A549 (cell line): ENCODE data around the gene RAB3C. TPM values are rescaled to one million over a fixed set of nuclear protein-coding genes. Genes with fewer than 3 reads are reported as not detected.
A peak's percentile ranks its signal among the peaks of the same experiment; 100 is the strongest.

Experiments
- ATAC-seq, 2 experiments: fragments of 200-7000 bp in 1 of 2; fragments of >200 bp in 1 of 2; cut with Nextera tagmentation in 1 of 2; cut with Tn5 transposase in 1 of 2; 3 replicates each; pipeline versions ENCODE4 v1.8.0 to v1.9.1; 2018 to 2020; ENCODE audit warnings: mild to moderate bottlenecking in 1 of 2, moderate library complexity in 1 of 2
- CTCF ChIA-PET: fragments of 300-600 bp; sonication (Branson Sonifier 250); formaldehyde crosslinking; extraction: SDS; loops from one replicate; lab custom pipeline; 2021; ENCODE audit warnings: antibody characterized with exemption, inconsistent platforms; lab: Yijun Ruan, JAX
- POLR2A ChIA-PET: fragments of 350-600 bp; formaldehyde crosslinking; extraction: SDS; loops from one replicate; lab custom pipeline; 2021; ENCODE audit warnings: antibody characterized with exemption, inconsistent platforms; lab: Yijun Ruan, JAX
- DNase-seq, 2 experiments: peaks; one replicate each; pipeline versions ENCODE4 v3.0.0 to v3.0.0-alpha.2; 2011 to 2016; ENCODE audit warnings: low read depth in 1 of 2, low spot score in 1 of 2
- FAIRE-seq: peaks from 2 replicates; lab custom pipeline; 2011; peaks lifted over from hg19 to GRCh38; lab: Jason Lieb, UNC
- H3K27ac ChIP-seq, 2 experiments: fragments of >200 bp; sonication (Bioruptor Twin); formaldehyde crosslinking; 3 replicates each; pipeline ENCODE4 v1.5.1; 2016 to 2017
- H3K4me1 ChIP-seq: fragments of >200 bp; sonication (Bioruptor Twin); formaldehyde crosslinking; 3 replicates; pipeline ENCODE4 v1.6.1; 2016
- H3K4me2 ChIP-seq: fragments of >200 bp; sonication (Bioruptor Twin); formaldehyde crosslinking; 3 replicates; pipeline ENCODE4 v1.6.1; 2016
- H3K4me3 ChIP-seq: fragments of >200 bp; sonication (Bioruptor Twin); formaldehyde crosslinking; 3 replicates; pipeline ENCODE4 v1.5.1; 2016
- H3K9me3 ChIP-seq: fragments of >200 bp; sonication (Bioruptor Twin); formaldehyde crosslinking; 3 replicates; pipeline ENCODE4 v1.6.1; 2016
- ATOH8 ChIP-seq: fragments of 250-450 bp; sonication (Bioruptor Pico); IDR thresholded peaks from 2 replicates; pipeline ENCODE4 v1.5.0; 2020; ENCODE audit warnings: low read depth, mild to moderate bottlenecking, moderate library complexity
- BCL3 ChIP-seq: fragments of >200 bp; sonication (Bioruptor Twin); formaldehyde crosslinking; IDR thresholded peaks from 3 replicates; pipeline ENCODE4 v1.6.1; 2016
- CTCF ChIP-seq: fragments of >200 bp; sonication (Bioruptor Twin); formaldehyde crosslinking; IDR thresholded peaks from 3 replicates; pipeline ENCODE4 v1.5.1; 2016
- ELK1 ChIP-seq: fragments of 150-350 bp; IDR thresholded peaks from 2 replicates; pipeline ENCODE4 v1.6.1; 2014; ENCODE audit warnings: low read depth, mild to moderate bottlenecking, low read length
- FOSB ChIP-seq: fragments of 250-450 bp; sonication (Bioruptor Pico); IDR thresholded peaks from 2 replicates; pipeline ENCODE4 v1.5.0; 2020; ENCODE audit warnings: mild to moderate bottlenecking, moderate library complexity
- HMGXB4 ChIP-seq: fragments of 250-450 bp; sonication (Bioruptor Pico); IDR thresholded peaks from 2 replicates; pipeline ENCODE4 v1.5.0; 2021; ENCODE audit warnings: mild to moderate bottlenecking, moderate library complexity, borderline replicate concordance
- JUNB ChIP-seq: fragments of >200 bp; sonication (Bioruptor Twin); formaldehyde crosslinking; IDR thresholded peaks from 2 replicates; pipeline ENCODE4 v1.6.1; 2016
- KDM1A ChIP-seq: fragments of 200-600 bp; sonication (generic); IDR thresholded peaks from 2 replicates; pipeline ENCODE4 v1.6.1; 2016; ENCODE audit warnings: low read depth, mild to moderate bottlenecking
- MAFK ChIP-seq: fragments of 450-650 bp; IDR thresholded peaks from 2 replicates; pipeline ENCODE4 v1.6.1; 2014; ENCODE audit not compliant: partially characterized antibody
- NFE2L2 ChIP-seq: fragments of 150-350 bp; conservative IDR thresholded peaks from 2 replicates; pipeline ENCODE4 v1.6.1; 2014; ENCODE audit warnings: low read length
- PBX3 ChIP-seq: IDR thresholded peaks from 2 replicates; pipeline ENCODE4 v1.6.1; 2012
- RFX5 ChIP-seq: fragments of 450-650 bp; IDR thresholded peaks from 2 replicates; pipeline ENCODE4 v1.7.1; 2014; ENCODE audit warnings: antibody characterized with exemption, mild to moderate bottlenecking, moderate library complexity
- RNF2 ChIP-seq: fragments of 200-600 bp; sonication (generic); IDR thresholded peaks from 2 replicates; pipeline ENCODE4 v1.6.1; 2016; ENCODE audit warnings: low read depth, mild to moderate bottlenecking, antibody characterized with exemption, moderate library complexity, borderline replicate concordance
- SMC3 ChIP-seq: fragments of >200 bp; sonication (Bioruptor Twin); formaldehyde crosslinking; IDR thresholded peaks from 3 replicates; pipeline ENCODE4 v1.6.1; 2018; ENCODE audit warnings: inconsistent platforms
- TFCP2L1 ChIP-seq: fragments of 250-450 bp; sonication (Bioruptor Pico); IDR thresholded peaks from 2 replicates; pipeline ENCODE4 v1.5.0; 2021; ENCODE audit warnings: mild to moderate bottlenecking
- ZC3H11A ChIP-seq: fragments of 450-650 bp; IDR thresholded peaks from 2 replicates; pipeline ENCODE4 v1.6.1; 2014; ENCODE audit warnings: antibody characterized with exemption, mild to moderate bottlenecking
- WGBS: methylation state at CpG from one replicate; pipeline ENCODE4 v1.1.6; 2017; ENCODE audit errors: missing lambda C conversion rate; 5-methylcytosine and 5-hydroxymethylcytosine counted together
- polyA plus RNA-seq, 4 experiments: library from polyadenylated mRNA; depleted of rRNA in 3 of 4; stranded (reverse); fragments of >200 nt; fragmentation: RNase III in 1 of 4; extraction: RNeasy Plus Mini Kit Qiagen cat#74134 plus additional on column Dnase treatment in 1 of 4; gene quantifications; 2 replicates in 3 of 4; 3 replicates in 1 of 4; pipeline ENCODE4 v1.2.3, GENCODE V29; 2011 to 2017
- TF ChIP-seq, protein P1 (sequence below): IDR thresholded peaks from 2 replicates; pipeline ENCODE4 v1.6.1; 2012; ENCODE audit warnings: low read depth, borderline replicate concordance
- TF ChIP-seq, protein P2 (sequence below): fragments of 200-600 bp; sonication (generic); IDR thresholded peaks from 2 replicates; pipeline ENCODE4 v1.6.1; 2016; ENCODE audit warnings: antibody characterized with exemption, mild to moderate bottlenecking, moderate library complexity
- TF ChIP-seq, protein P3 (sequence below): IDR thresholded peaks from 2 replicates; pipeline ENCODE4 v1.6.1; 2012

Gene RAB3C
- polyA plus RNA-seq, 2 of the 4 experiments (the other 2 are of a cell fraction): not detected

DNA sequence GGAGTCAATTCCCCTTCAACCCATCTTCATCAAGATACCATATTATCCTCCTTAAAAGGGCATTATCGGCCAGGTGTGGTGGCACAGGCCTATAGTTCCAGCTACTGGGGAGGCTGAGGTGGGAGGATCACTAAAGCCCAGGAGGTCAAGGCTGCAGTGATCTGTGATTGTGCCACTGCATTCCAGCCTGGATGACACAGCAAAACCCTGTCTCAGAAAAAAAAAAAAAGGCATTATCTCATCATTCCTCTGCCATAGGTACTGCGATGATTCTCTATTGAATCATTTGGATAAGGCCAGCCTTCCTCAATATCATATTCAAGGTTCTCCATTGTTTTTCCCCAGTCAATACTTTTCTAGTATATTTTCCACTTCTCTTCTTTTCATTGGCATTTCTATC, 39.2 kb upstream of the RAB3C start:
- POLR2A ChIA-PET: no interaction called here

DNA sequence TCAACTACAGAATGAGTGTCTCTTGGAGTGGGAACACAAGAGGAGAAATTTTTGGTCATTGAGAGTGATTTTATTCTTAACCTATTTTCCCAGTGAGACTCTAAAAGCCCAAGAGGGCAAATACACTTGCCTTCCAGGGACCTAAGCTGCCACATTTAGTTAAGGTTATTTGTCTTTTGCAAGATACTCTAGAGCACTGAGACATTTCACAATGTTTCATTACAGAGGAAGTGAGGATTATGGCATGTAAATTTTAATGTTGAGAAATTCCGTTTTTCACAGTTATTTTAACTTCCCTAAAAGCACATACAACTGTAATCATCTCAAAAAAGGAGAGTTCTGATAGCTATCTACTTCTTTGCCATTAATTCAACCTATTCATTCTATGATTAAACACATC, 38.7 kb upstream of the RAB3C start:
- Histone ChIP-seq H3K9me3 (no peaks in the 10 kb centered on the region), H3K27ac (no peak overlapping the region), H3K4me2 (no peak overlapping the region), H3K4me1 (peaks cover 12% of the 10 kb centered on the region; the same call in 1 of the 3 replicates), H3K4me3 (no peak overlapping the region)
- FAIRE-seq (no peak), DNase-seq (no peak), ATAC-seq (no peak)
- WGBS: 20% methylated on average over 1 of the region's 1 CpG
- TF ChIP-seq RNF2: no peak
- TF ChIP-seq ELK1: no peak
- TF ChIP-seq JUNB: no peak
- no peak for TF ChIP-seq CTCF
- TF ChIP-seq ZC3H11A: no peak
- no peak for TF ChIP-seq ATOH8 (CRISPR knock-in tag)
- TF ChIP-seq SMC3: no peak
- TF ChIP-seq RFX5: no peak
- no peak for TF ChIP-seq BCL3
- TF ChIP-seq, protein P1, sequence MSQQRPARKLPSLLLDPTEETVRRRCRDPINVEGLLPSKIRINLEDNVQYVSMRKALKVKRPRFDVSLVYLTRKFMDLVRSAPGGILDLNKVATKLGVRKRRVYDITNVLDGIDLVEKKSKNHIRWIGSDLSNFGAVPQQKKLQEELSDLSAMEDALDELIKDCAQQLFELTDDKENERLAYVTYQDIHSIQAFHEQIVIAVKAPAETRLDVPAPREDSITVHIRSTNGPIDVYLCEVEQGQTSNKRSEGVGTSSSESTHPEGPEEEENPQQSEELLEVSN: no peak
- no peak for TF ChIP-seq FOSB (CRISPR knock-in tag)
- no peak for TF ChIP-seq KDM1A
- ChIA-PET CTCF (interaction anchor here (0.7 kb wide), 1 partner anchor 140 kb away, joined by 3 read pairs; no protein-coding TSS in a partner anchor), POLR2A (no interaction called here)

More for the DNA sequence above, 39.2 kb upstream of the RAB3C start:
- no peaks in the 10 kb centered on the region for H3K9me3 ChIP-seq
- no peak overlapping the region for H3K4me2 ChIP-seq
- CTCF ChIA-PET: no interaction called here
- H3K27ac ChIP-seq: no peak overlapping the region
- 61% methylated on average over 2 of the region's 2 CpGs for WGBS
- H3K4me1 ChIP-seq: peaks cover 12% of the 10 kb centered on the region; the same call in 1 of the 3 replicates
- no peak; a peak in 1 of 6 replicates for ATAC-seq
- no peak for TF ChIP-seq TFCP2L1 (CRISPR knock-in tag)
- no peak for TF ChIP-seq PBX3
- peak; percentile 69 for TF ChIP-seq MAFK
- TF ChIP-seq NFE2L2: peak; percentile 45; the same call in 1 of the 2 replicates
- peak in 1 of 2 experiments; percentile 20 for DNase-seq
- no peak for FAIRE-seq
- no peak overlapping the region for H3K4me3 ChIP-seq

GRCh38 chr5:58544926-58545325, 37.9 kb upstream of the RAB3C start:
- H3K27ac ChIP-seq: no peak overlapping the region
- no peak overlapping the region for H3K4me3 ChIP-seq
- H3K4me1 ChIP-seq: peaks cover 12% of the 10 kb centered on the region; the same call in 1 of the 3 replicates
- ChIA-PET CTCF (no interaction called here), POLR2A (no interaction called here)
- DNase-seq (no peak), ATAC-seq (no peak), FAIRE-seq (no peak)
- no peak overlapping the region for H3K4me2 ChIP-seq
- 40% methylated on average over 2 of the region's 2 CpGs for WGBS
- H3K9me3 ChIP-seq: no peaks in the 10 kb centered on the region
- TF ChIP-seq ELK1: no peak
- TF ChIP-seq, protein P2, sequence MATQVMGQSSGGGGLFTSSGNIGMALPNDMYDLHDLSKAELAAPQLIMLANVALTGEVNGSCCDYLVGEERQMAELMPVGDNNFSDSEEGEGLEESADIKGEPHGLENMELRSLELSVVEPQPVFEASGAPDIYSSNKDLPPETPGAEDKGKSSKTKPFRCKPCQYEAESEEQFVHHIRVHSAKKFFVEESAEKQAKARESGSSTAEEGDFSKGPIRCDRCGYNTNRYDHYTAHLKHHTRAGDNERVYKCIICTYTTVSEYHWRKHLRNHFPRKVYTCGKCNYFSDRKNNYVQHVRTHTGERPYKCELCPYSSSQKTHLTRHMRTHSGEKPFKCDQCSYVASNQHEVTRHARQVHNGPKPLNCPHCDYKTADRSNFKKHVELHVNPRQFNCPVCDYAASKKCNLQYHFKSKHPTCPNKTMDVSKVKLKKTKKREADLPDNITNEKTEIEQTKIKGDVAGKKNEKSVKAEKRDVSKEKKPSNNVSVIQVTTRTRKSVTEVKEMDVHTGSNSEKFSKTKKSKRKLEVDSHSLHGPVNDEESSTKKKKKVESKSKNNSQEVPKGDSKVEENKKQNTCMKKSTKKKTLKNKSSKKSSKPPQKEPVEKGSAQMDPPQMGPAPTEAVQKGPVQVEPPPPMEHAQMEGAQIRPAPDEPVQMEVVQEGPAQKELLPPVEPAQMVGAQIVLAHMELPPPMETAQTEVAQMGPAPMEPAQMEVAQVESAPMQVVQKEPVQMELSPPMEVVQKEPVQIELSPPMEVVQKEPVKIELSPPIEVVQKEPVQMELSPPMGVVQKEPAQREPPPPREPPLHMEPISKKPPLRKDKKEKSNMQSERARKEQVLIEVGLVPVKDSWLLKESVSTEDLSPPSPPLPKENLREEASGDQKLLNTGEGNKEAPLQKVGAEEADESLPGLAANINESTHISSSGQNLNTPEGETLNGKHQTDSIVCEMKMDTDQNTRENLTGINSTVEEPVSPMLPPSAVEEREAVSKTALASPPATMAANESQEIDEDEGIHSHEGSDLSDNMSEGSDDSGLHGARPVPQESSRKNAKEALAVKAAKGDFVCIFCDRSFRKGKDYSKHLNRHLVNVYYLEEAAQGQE: no peak
- TF ChIP-seq HMGXB4 (CRISPR knock-in tag): no peak
- TF ChIP-seq, protein P3, sequence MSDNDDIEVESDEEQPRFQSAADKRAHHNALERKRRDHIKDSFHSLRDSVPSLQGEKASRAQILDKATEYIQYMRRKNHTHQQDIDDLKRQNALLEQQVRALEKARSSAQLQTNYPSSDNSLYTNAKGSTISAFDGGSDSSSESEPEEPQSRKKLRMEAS: no peak
